Mucosa of stomach (tissue), 1 donor: ENCODE measurements around the gene B9D2.
A peak's percentile ranks its signal among the peaks of the same experiment; 100 is the strongest.
"Not testable (repeated sequence)": the region's sequence is repeated elsewhere in the genome, so short reads cannot be mapped to it uniquely, and the experiment has no call there.

Source experiments
- H3K27me3 ChIP-seq: one replicate; pipeline ENCODE4 v1.7.0; 2013; ENCODE audit warnings: mild to moderate bottlenecking, low read length; ENCODE audit not compliant: control insufficient read depth, insufficient read depth
- H3K36me3 ChIP-seq: one replicate; pipeline ENCODE4 v1.7.0; 2013; ENCODE audit warnings: low read length; ENCODE audit not compliant: control insufficient read depth, insufficient read depth
- H3K4me1 ChIP-seq: one replicate; pipeline ENCODE4 v1.7.0; 2013; ENCODE audit warnings: mild to moderate bottlenecking, low read length; ENCODE audit not compliant: control insufficient read depth, insufficient read depth
- H3K4me3 ChIP-seq: one replicate; pipeline ENCODE4 v1.7.0; 2013; ENCODE audit warnings: low read length
- H3K9ac ChIP-seq: one replicate; pipeline ENCODE4 v1.7.0; 2013; ENCODE audit warnings: mild to moderate bottlenecking, low read length, moderate library complexity
- H3K9me3 ChIP-seq: one replicate; pipeline ENCODE4 v1.7.0; 2013; ENCODE audit warnings: mild to moderate bottlenecking, low read length, moderate library complexity; ENCODE audit not compliant: control insufficient read depth
- donor health status: Pancreatic carcinoma.

The B9D2 gene

DNA sequence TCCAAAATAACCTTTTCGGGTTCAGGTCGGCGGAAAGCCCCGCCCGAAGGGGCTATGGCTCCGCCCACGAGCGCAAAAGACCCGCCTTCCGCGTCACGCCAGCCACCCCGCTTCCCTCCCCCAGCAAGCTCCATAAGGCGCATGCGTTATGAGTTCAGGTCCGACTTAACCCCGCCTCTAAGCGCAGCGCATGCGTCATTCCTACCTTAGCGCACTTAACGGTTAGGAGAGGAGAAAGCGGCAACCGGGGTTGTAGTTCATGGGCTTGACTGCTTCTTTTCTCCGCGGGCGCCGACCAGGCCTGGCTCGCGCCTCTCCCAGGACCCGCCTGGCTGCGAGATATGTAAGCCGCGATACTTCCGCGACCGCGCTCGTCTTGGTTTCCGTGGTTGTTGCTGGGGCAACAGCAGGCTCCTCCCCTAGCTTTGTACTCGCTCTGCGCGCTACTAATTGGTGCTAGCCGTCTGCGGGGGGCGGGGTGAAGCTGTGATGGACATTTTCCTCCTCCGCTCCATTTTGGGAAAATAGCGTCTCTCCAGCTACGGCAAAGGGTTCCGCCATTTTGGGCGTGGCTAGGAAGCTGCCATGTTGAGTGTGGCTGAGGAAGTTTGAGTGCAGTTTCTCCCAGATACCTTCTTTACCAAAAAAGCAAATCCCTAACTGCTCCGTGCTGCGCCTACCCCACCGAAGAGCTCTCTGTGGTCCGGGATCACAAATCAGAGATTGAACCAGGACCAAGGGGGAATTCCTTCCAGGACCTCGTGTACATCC lies at the start of gene B9D2:
TSS of gene B9D2 (minus strand) at position 397 of the 771 bp plus-strand sequence. CDS start 630 bp downstream, outside the sequence.
- H3K4me1 ChIP-seq: peaks cover 28% of the 10 kb centered on the region
- H3K9me3 ChIP-seq: no peaks in the 10 kb centered on the region
- H3K4me3 ChIP-seq: peak within 1 kb of the TSS; percentile 94
- no peaks in the 10 kb centered on the region for H3K36me3 ChIP-seq
- H3K9ac ChIP-seq: peak within 1 kb of the TSS; percentile 78
- no peaks in the 10 kb centered on the region for H3K27me3 ChIP-seq

DNA sequence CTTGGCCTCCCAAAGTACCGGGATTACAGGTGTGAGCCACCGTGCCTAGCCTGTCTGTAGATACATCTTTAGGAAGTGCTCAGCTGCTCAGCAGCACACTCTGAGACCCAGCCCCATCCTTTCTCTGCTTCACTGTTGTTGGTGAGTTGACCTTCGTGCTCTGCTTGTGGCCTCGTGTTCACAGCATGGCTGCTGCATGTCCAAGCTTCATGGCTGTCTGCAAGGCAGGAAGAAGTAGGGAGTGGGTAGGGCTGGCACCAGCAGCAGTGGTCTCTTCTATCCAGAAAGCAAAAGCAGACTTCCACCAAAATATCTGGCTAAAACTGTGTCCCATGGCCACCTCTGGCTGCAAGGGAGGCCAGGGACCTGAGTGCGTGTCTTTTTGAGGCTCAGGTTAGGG lies 49.0 kb upstream of the B9D2 start:
- Histone ChIP-seq H3K4me1 (peaks cover 53% of the 10 kb centered on the region), H3K36me3 (no peaks in the 10 kb centered on the region), H3K27me3 (no peaks in the 10 kb centered on the region), H3K9me3 (no peaks in the 10 kb centered on the region), H3K4me3 (no peak overlapping the region), H3K9ac (no peak overlapping the region)

GRCh38 chr19:41411968-41412265 lies 48.0 kb upstream of the B9D2 start:
- H3K4me1 ChIP-seq: peaks cover 54% of the 10 kb centered on the region
- H3K4me3 ChIP-seq: no peak overlapping the region
- no peaks in the 10 kb centered on the region for H3K9me3 ChIP-seq
- H3K9ac ChIP-seq: no peak overlapping the region
- H3K27me3 ChIP-seq: no peaks in the 10 kb centered on the region
- no peaks in the 10 kb centered on the region for H3K36me3 ChIP-seq

- H3K4me3 ChIP-seq: no peak overlapping the region
- no peak overlapping the region for H3K9ac ChIP-seq
- no peaks in the 10 kb centered on the region for H3K9me3 ChIP-seq
- H3K4me1 ChIP-seq: peaks cover 48% of the 10 kb centered on the region
- H3K27me3 ChIP-seq: no peaks in the 10 kb centered on the region
- H3K36me3 ChIP-seq: no peaks in the 10 kb centered on the region
Measured at GRCh38 chr19:41411100-41411967, 47.4 kb upstream of the B9D2 start.

- H3K36me3 ChIP-seq: no peaks in the 10 kb centered on the region
- peak overlapping the region; percentile 41 for H3K9ac ChIP-seq
- no peaks in the 10 kb centered on the region for H3K9me3 ChIP-seq
- no peaks in the 10 kb centered on the region for H3K27me3 ChIP-seq
- H3K4me1 ChIP-seq: peaks cover 42% of the 10 kb centered on the region
- no peak overlapping the region for H3K4me3 ChIP-seq
Measured at GRCh38 chr19:41410336-41411054, 46.5 kb upstream of the B9D2 start.

DNA sequence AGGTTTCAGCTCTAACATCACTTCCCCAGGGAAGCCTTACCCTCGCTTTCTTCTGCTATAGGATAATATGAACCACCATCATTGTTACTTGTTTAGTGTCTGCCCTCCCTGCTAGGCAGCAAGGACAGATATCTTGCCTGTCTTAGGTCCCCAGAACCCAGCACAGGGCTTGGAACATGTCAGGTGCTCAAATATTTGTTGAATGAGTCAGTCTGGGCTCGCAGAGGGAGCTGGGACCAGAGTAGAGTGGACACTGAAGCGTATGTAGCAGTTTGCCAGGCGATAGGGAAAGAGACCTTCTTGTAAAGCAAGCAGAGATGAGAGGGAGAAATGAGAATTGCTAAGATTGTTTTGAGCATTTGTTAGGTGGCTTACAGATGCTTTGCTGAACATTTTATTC lies 45.3 kb upstream of the B9D2 start:
- Histone ChIP-seq H3K4me1 (peaks cover 39% of the 10 kb centered on the region), H3K27me3 (no peaks in the 10 kb centered on the region), H3K4me3 (no peak overlapping the region), H3K9ac (peak overlapping the region; percentile 41), H3K36me3 (no peaks in the 10 kb centered on the region), H3K9me3 (no peaks in the 10 kb centered on the region)

DNA sequence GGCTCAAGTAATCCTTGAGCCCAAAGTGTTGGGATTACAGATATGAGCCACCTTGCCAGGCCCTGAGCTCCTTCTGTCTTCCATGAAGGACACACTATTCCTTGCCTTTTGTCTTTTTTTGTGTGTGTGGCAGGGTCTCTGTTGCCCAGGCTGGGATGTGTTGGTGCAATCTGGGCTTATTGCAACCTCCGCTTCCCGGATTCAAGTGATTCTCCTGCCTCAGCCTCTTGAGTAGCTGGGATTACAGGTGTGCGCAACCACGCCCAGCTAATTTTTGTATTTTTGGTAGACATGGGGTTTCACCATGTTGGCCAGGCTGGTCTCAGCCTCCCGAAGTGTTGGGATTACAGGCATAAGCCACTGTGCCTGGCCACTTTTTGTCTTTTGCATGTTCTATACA lies 44.9 kb upstream of the B9D2 start:
- H3K27me3 ChIP-seq, H3K4me3 ChIP-seq, H3K36me3 ChIP-seq, H3K9me3 ChIP-seq: not testable (repeated sequence)
- Histone ChIP-seq H3K4me1 (peaks cover 39% of the 10 kb centered on the region), H3K9ac (peak overlapping the region; percentile 41)

DNA sequence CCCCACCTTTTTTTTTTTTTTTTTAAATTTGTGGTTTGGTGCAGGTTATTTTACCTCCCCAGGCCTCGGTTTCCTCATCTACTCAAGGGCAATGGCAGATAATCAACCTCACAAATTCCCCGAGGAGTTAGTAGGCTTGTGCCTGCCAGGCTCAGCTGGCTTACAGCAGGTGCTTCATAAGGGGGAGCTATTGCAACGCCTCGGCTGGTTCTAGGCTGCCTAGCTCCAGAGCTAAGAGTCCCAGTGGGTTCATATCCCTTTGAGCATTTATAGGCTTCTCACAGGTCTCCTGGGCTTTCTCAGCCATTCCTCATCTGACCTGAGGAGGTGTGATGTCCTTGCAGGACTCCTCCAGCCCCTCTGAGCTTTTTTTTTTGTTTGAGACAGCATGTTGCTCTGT lies 44.3 kb upstream of the B9D2 start:
- Histone ChIP-seq H3K36me3 (peaks cover 3% of the 10 kb centered on the region), H3K4me1 (peaks cover 39% of the 10 kb centered on the region), H3K4me3 (no peak overlapping the region), H3K27me3 (no peaks in the 10 kb centered on the region), H3K9me3 (no peaks in the 10 kb centered on the region), H3K9ac (no peak overlapping the region)

DNA sequence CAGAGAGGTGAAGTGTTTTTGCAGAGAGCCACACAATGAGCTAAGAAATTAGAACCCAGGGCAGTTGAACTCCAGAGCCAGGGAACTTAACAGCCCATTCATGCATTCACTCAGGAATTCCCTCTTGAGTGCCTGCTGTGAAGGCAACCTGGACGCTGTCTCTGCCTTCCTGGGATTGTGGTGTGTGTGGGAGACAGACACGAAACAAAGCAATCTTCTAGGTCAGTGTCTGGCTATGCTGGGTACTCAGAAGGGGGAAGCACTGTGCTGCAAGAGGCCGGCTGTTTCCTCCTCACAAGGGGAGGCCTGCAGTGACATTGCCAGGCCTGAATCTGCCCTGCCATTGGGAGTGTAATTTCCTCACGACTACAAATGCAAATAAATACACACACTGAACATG lies 43.3 kb upstream of the B9D2 start:
- Histone ChIP-seq H3K4me1 (peaks cover 39% of the 10 kb centered on the region), H3K9ac (no peak overlapping the region)

DNA sequence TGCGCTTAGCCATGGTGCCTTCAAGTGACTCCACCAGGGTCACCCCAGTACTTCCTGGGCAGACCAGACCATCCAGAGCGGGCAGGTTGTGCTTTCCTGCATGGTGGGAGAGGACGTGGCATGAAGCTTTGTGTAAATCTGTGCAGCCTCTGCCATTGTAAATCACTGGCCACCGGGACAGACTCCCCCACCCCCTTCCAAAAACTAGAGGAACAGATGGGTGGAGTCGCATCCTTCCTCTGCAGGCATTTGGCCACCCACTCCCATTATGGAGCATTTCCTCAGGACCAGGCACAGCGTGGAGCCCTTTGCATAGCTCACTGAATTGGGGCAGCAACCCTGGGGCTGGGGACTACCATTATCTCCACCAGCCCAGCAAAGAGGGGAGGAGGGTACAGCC lies 41.8 kb upstream of the B9D2 start:
- Histone ChIP-seq H3K36me3 (peaks cover 7% of the 10 kb centered on the region), H3K9me3 (no peaks in the 10 kb centered on the region), H3K4me3 (no peak overlapping the region), H3K4me1 (peaks cover 29% of the 10 kb centered on the region), H3K9ac (no peak overlapping the region), H3K27me3 (no peaks in the 10 kb centered on the region)

More for the DNA sequence above, 43.3 kb upstream of the B9D2 start:
- Histone ChIP-seq H3K36me3 (peaks cover 7% of the 10 kb centered on the region), H3K4me3 (no peak overlapping the region), H3K27me3 (no peaks in the 10 kb centered on the region), H3K9me3 (no peaks in the 10 kb centered on the region)

DNA sequence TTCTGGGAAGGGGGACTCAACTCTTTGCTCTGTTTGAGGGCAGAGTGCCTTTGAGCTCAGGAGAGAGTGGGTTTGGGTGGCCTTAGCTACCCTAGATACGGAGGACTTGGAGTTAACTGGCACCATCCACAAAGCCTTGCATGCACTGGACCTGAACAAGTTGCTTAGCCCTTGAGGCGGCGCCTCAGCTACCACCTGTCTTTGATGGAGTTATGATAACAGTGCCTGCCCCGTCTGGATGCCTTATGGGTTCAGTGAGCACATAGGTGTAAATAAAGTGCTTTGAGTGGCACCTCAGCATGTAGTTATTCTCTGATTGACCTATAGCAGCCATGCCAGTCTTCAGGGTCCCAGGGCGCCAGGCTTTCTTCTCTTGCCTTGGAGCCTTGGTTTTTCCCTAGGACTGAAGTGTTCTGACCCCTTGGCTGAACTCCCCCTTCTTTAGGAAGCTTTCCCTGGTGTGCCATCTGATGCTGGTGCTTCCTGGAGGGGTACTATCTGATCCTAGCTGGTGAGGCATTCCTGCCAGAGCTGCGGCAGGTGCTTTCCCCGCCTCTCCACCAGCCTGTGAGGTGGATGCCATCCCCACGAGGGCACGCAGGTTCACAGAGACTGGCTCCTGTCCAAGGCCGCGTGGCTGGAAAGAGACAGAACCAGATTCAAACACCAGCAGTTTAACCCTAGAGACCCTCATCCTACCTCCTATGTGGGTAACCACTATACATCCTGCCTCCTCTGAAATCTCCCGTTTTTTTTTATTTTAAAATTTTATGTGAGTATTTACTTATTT lies 39.4 kb upstream of the B9D2 start:
- Histone ChIP-seq H3K9ac (no peak overlapping the region), H3K4me3 (no peak overlapping the region), H3K36me3 (peaks cover 7% of the 10 kb centered on the region), H3K27me3 (no peaks in the 10 kb centered on the region), H3K4me1 (peaks cover 12% of the 10 kb centered on the region), H3K9me3 (no peaks in the 10 kb centered on the region)
